Germinal center (tissue), 1 donor: Measurements from ENCODE around the gene OST4.

Experiments used
- DNase-seq: peaks from one replicate; pipeline ENCODE4 v3.0.0; 2012; ENCODE audit warnings: mixed read lengths, low spot score

The OST4 gene

GRCh38 chr2:27092696-27093429 is 21.4 kb upstream of the OST4 start:
- no peak for DNase-seq

- DNase-seq: no peak
These were observed 20.6 kb upstream of the OST4 start for GRCh38 chr2:27091746-27092695.

GRCh38 chr2:27089111-27089954 is 17.9 kb upstream of the OST4 start:
- DNase-seq: no peak

GRCh38 chr2:27088634-27089033 is 17.2 kb upstream of the OST4 start:
- DNase-seq: no peak

GRCh38 chr2:27087823-27088410 is 16.5 kb upstream of the OST4 start:
- DNase-seq: no peak

GRCh38 chr2:27086724-27087593 is 15.5 kb upstream of the OST4 start, which contains the start of gene KHK:
Gene KHK, plus strand, starts transcription at chr2:27086772. Its CDS starts 488 bp downstream, at chr2:27087260.
- DNase-seq: no peak

GRCh38 chr2:27086090-27086723 is 14.8 kb upstream of the OST4 start:
- peak; percentile 97 for DNase-seq

- DNase-seq: no peak
These were observed 14.2 kb upstream of the OST4 start for GRCh38 chr2:27085673-27086089.

- DNase-seq: no peak
These were observed 13.7 kb upstream of the OST4 start for GRCh38 chr2:27085062-27085672.

- DNase-seq: no peak
These were observed 13.0 kb upstream of the OST4 start for GRCh38 chr2:27084297-27085061.

- no peak for DNase-seq
These were observed 12.2 kb upstream of the OST4 start for GRCh38 chr2:27083410-27084296.

GRCh38 chr2:27082773-27083409 is 11.4 kb upstream of the OST4 start:
- DNase-seq: no peak

GRCh38 chr2:27081984-27082772 is 10.7 kb upstream of the OST4 start:
- DNase-seq: no peak

GRCh38 chr2:27080603-27080936 is 9.1 kb upstream of the OST4 start:
- no peak for DNase-seq

- no peak for DNase-seq
These were observed 8.7 kb upstream of the OST4 start for GRCh38 chr2:27080140-27080469.

GRCh38 chr2:27079233-27080139 is 8.0 kb upstream of the OST4 start:
- no peak for DNase-seq
